K562 (cell line): ENCODE data around the gene MSMO1. TPM values are rescaled to one million over a fixed set of nuclear protein-coding genes. Genes with fewer than 3 reads are reported as not detected.

ENCODE experiments used
- ATAC-seq: fragments of 200-7000 bp; cut with Tn5 transposase; 3 replicates; pipeline ENCODE4 v1.9.1; 2020; ENCODE audit warnings: moderate library complexity
- BruUV-seq: library from RNA; stranded (reverse); fragments of 400-500 nt; replicated peaks from 2 replicates; lab custom pipeline; 2021; lab: Mats Ljungman, UMichigan
- CTCF ChIA-PET: fragments of 300-600 bp; formaldehyde crosslinking; extraction: SDS; loops from one replicate; lab custom pipeline; 2021; ENCODE audit warnings: low intra/inter-chr PET ratio; lab: Yijun Ruan, JAX
- POLR2A ChIA-PET: fragments of 300-600, 350-650 bp; sonication (Branson Sonifier 250); formaldehyde crosslinking; extraction: SDS; loops from one replicate; lab custom pipeline; 2021; ENCODE audit warnings: antibody characterized with exemption, inconsistent platforms; lab: Yijun Ruan, JAX
- DNase-seq, 4 experiments: peaks; one replicate each; pipeline versions ENCODE4 v3.0.0 to v3.0.0-alpha.2; 2011 to 2018; ENCODE audit warnings: low spot score in 3 of 4, mixed read lengths in 3 of 4; ENCODE audit errors: extremely low read depth in 1 of 4
- FAIRE-seq: peaks from 2 replicates; lab custom pipeline; 2011; peaks lifted over from hg19 to GRCh38; lab: Jason Lieb, UNC
- H2AFZ ChIP-seq: 2 replicates; pipeline ENCODE4 v1.6.0; 2011; ENCODE audit warnings: low read depth, low read length, control low read depth, inconsistent platforms
- H3K27ac ChIP-seq: fragments of 200-600 bp; 3 replicates; pipeline ENCODE4 v1.8.0; 2011; ENCODE audit warnings: low read depth, mild to moderate bottlenecking, control low read depth, inconsistent platforms, low read length, moderate library complexity, mixed read lengths; ENCODE audit errors: extremely low read depth
- H3K27me3 ChIP-seq, 2 experiments: fragments of 300-600 bp in 1 of 2; 2 replicates in 1 of 2; 3 replicates in 1 of 2; pipeline versions ENCODE4 v1.6.0 to v1.8.0; 2011; ENCODE audit warnings: inconsistent platforms in 2 of 2, low read length in 2 of 2, mild to moderate bottlenecking in 1 of 2, mixed read lengths in 1 of 2, moderate library complexity in 1 of 2; ENCODE audit not compliant: control insufficient read depth in 2 of 2, insufficient read depth in 2 of 2
- H3K36me3 ChIP-seq: fragments of 300-600 bp; 3 replicates; pipeline ENCODE4 v1.8.0; 2011; ENCODE audit warnings: mild to moderate bottlenecking, low read length, inconsistent platforms; ENCODE audit not compliant: control insufficient read depth, insufficient read depth
- H3K4me1 ChIP-seq, 2 experiments: fragments of 200-600 bp in 1 of 2; replicated peaks in 1 of 2; 2 replicates in 1 of 2; 3 replicates in 1 of 2; pipeline versions ENCODE4 v1.5.1 to v1.8.0; 2011; ENCODE audit warnings: inconsistent platforms in 2 of 2, low read length in 2 of 2, mild to moderate bottlenecking in 1 of 2, mixed read lengths in 1 of 2, moderate library complexity in 1 of 2; ENCODE audit not compliant: control insufficient read depth in 2 of 2, insufficient read depth in 2 of 2
- H3K4me2 ChIP-seq: 2 replicates; pipeline ENCODE4 v1.6.1; 2011; ENCODE audit warnings: low read length, control low read depth, inconsistent platforms, mixed read lengths; ENCODE audit not compliant: insufficient read depth
- H3K4me3 ChIP-seq: fragments of 200-600 bp; sonication (generic), shearing (Covaris generic); 2 replicates; pipeline ENCODE4 v1.5.1; 2016; ENCODE audit warnings: control low read depth, inconsistent platforms
- H3K79me2 ChIP-seq: fragments of 200-600 bp; 3 replicates; pipeline ENCODE4 v1.8.0; 2011; ENCODE audit warnings: low read length, inconsistent platforms; ENCODE audit not compliant: control insufficient read depth, insufficient read depth
- H3K9ac ChIP-seq, 2 experiments: 2 replicates each; pipeline versions ENCODE4 v1.6.0 to v1.6.1; 2011; ENCODE audit warnings: low read depth in 2 of 2, low read length in 2 of 2, control low read depth in 1 of 2, inconsistent platforms in 1 of 2, mild to moderate bottlenecking in 1 of 2, mixed read lengths in 1 of 2; ENCODE audit not compliant: insufficient read depth in 1 of 2
- H3K9me1 ChIP-seq: one replicate; pipeline ENCODE4 v1.6.0; 2011; ENCODE audit warnings: inconsistent platforms, mild to moderate bottlenecking, low read length, moderate library complexity; ENCODE audit not compliant: control insufficient read depth, insufficient read depth
- H3K9me3 ChIP-seq: replicated peaks from 2 replicates; pipeline ENCODE4 v1.5.1; 2011; ENCODE audit warnings: low read depth, low read length, inconsistent platforms; ENCODE audit not compliant: control insufficient read depth, insufficient read depth
- H4K20me1 ChIP-seq: replicated peaks from 2 replicates; pipeline ENCODE4 v1.6.1; 2011; ENCODE audit warnings: low read length, inconsistent platforms, mixed read lengths; ENCODE audit not compliant: control insufficient read depth, insufficient read depth
- BDP1 ChIP-seq: IDR thresholded peaks from 3 replicates; pipeline ENCODE4 v1.6.1; 2011; ENCODE audit not compliant: insufficient read length, insufficient read depth
- CEBPB ChIP-seq: fragments of 450-650 bp; IDR thresholded peaks from 2 replicates; pipeline ENCODE4 v1.6.1; 2016; ENCODE audit warnings: missing genetic modification characterization, missing compliant biosample characterization
- ETV5 ChIP-seq: sonication (generic); formaldehyde crosslinking; IDR thresholded peaks from 2 replicates; pipeline ENCODE4 v1.4.0; 2020; ENCODE audit warnings: low read depth, mild to moderate bottlenecking, missing genetic modification reagents
- ETV6 ChIP-seq, 3 experiments: fragments of 150-350 bp in 1 of 3; sonication (generic) in 1 of 3; formaldehyde crosslinking in 1 of 3; IDR thresholded peaks; 2 replicates each; pipeline versions ENCODE4 v1.6.1 to v1.8.0; 2014 to 2022; ENCODE audit warnings: borderline replicate concordance in 2 of 3, low read depth in 2 of 3, antibody characterized with exemption in 1 of 3, low read length in 1 of 3, mild to moderate bottlenecking in 1 of 3, missing genetic modification reagents in 1 of 3
- GTF2A2 ChIP-seq: IDR thresholded peaks from 2 replicates; pipeline ENCODE4 v1.6.1; 2016; ENCODE audit warnings: mild to moderate bottlenecking, missing genetic modification characterization, missing compliant biosample characterization
- HCFC1 ChIP-seq: IDR thresholded peaks from 2 replicates; pipeline ENCODE4 v1.6.1; 2012; ENCODE audit warnings: low read depth, low read length, improper control_type of control experiment
- KDM1A ChIP-seq, 2 experiments: fragments of 450-650 bp; IDR thresholded peaks; 2 replicates each; pipeline ENCODE4 v1.6.1; 2016; ENCODE audit warnings: mild to moderate bottlenecking in 2 of 2
- PHF20 ChIP-seq: fragments of 450-650 bp; IDR thresholded peaks from 2 replicates; pipeline ENCODE4 v1.6.1; 2018; ENCODE audit not compliant: partially characterized antibody
- RHOXF2B ChIP-seq: fragments of 250-450 bp; sonication (Bioruptor Pico); conservative IDR thresholded peaks from 2 replicates; pipeline ENCODE4 v1.5.1; 2021
- SMARCA4 ChIP-seq: fragments of 450-650 bp; IDR thresholded peaks from 2 replicates; pipeline ENCODE4 v1.6.1; 2016
- WGBS: fragments of 100-300 bp; shearing (Covaris generic); methylation state at CpG from one replicate; pipeline ENCODE4 v1.1.6; 2016; ENCODE audit warnings: low coverage, mixed read lengths; ENCODE audit not compliant: insufficient coverage; ENCODE audit errors: missing lambda C conversion rate; 5-methylcytosine and 5-hydroxymethylcytosine counted together
- in situ Hi-C: fragments of 300-500 bp; cut with MboI; formaldehyde crosslinking; loops from 4 replicates; pipeline ENCODE4 v1.15.0; 2018; ENCODE audit warnings: inconsistent platforms, mixed read lengths
- intact Hi-C: fragments of 100-400 bp; cut with micrococcal nuclease; formaldehyde crosslinking; loops from 2 replicates; pipeline ENCODE4 v1.14.2; 2022
- polyA plus RNA-seq, 8 experiments: library from polyadenylated mRNA; depleted of rRNA in 4 of 8; stranded (reverse) in 5 of 8; unstranded in 3 of 8; fragments of >200 nt; fragmentation: Nextera tagmentation in 2 of 8; fragmentation: Illumina TruSeq in 1 of 8; extraction: Ambion mirVana in 2 of 8; extraction: Trizol in 1 of 8; gene quantifications; 2 replicates each; pipeline versions ENCODE4 v1.2.1 to v1.2.3, GENCODE V29; 2011 to 2014; ENCODE audit warnings: inconsistent platforms in 1 of 8, missing spikeins in 1 of 8
- total RNA-seq, 7 experiments: library from RNA; depleted of rRNA in 6 of 7; stranded (reverse); fragments of >200 nt in 6 of 7; fragmentation: Illumina TruSeq in 2 of 7; extraction: Trizol in 2 of 7; gene quantifications; 2 replicates each; pipeline versions ENCODE4 v1.2.1 to v1.2.3, GENCODE V29; 2011 to 2021; ENCODE audit warnings: low replicate concordance in 1 of 7
- TF ChIP-seq, protein P1 (sequence below): sonication (generic); formaldehyde crosslinking; IDR thresholded peaks from 2 replicates; pipeline ENCODE4 v1.8.0; 2022; ENCODE audit warnings: mild to moderate bottlenecking, missing genetic modification reagents
- TF ChIP-seq, protein P2 (sequence below): fragments of 450-650 bp; IDR thresholded peaks from 2 replicates; pipeline ENCODE4 v1.6.1; 2016; ENCODE audit warnings: missing biosample characterization, missing genetic modification characterization
- TF ChIP-seq, protein P3 (sequence below): fragments of 250-450 bp; sonication (Bioruptor Pico); IDR thresholded peaks from 2 replicates; pipeline ENCODE4 v1.8.0; 2022; ENCODE audit warnings: moderate library complexity, mild to moderate bottlenecking, inconsistent platforms
- TF ChIP-seq, protein P4 (sequence below), 2 experiments: fragments of 450-650 bp; conservative IDR thresholded peaks; 2 replicates each; pipeline ENCODE4 v1.6.1; 2017; ENCODE audit warnings: mild to moderate bottlenecking in 2 of 2, moderate library complexity in 2 of 2

Gene MSMO1
- total and polyA plus RNA-seq, 9 of the 15 experiments (the other 6 are each of a cell fraction or from before 2014, with no cell fraction given): 32.0 to 172 (median 63.5) TPM

DNA sequence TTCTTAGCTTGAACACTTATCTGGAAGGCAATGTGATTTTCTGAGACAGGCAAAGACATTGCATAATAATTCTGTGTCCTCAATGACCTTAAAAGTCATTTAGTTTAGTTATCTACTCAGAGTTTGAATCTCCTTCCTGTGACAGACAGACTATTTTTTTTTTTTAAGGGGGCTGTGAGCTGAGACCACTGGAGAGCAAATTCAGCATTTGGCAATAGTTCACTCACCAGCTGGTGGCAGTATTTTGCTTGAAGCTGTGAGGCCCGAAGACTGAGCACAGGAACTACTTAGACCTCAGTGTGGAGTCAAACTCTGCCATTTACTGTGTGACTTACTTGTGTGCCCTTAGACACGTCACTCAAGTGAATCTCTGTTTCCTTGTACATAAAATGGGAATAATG lies 28.4 kb downstream of the MSMO1 start:
- ChIA-PET POLR2A (interaction anchor here (1.0 kb wide), 1 partner anchor 9 kb away, joined by 3 read pairs; no protein-coding TSS in a partner anchor), CTCF (interaction anchor here (0.7 kb wide), 1 partner anchor 108 kb away, joined by 4 read pairs; no protein-coding TSS in a partner anchor)
- Histone ChIP-seq H3K9me1 (no peaks in the 10 kb centered on the region), H3K4me1 (no peaks in the 10 kb centered on the region; a peak in 1 of 5 replicates), H3K36me3 (no peaks in the 10 kb centered on the region), H3K27me3 (peaks cover 5 to 6% of the 10 kb centered on the region in 2 experiments; a peak in 2 of 5 replicates), H3K79me2 (no peaks in the 10 kb centered on the region), H3K4me2 (no peak overlapping the region), H3K27ac (no peak overlapping the region), H3K4me3 (no peak overlapping the region), H3K9ac (no peak overlapping the region), H2AFZ (no peak overlapping the region), H3K9me3 (no peaks in the 10 kb centered on the region), H4K20me1 (no peaks in the 10 kb centered on the region)
- in situ Hi-C loops: no loop called here
- FAIRE-seq (peak; percentile 70), ATAC-seq (peak; percentile 67), DNase-seq (peak in 1 of 4 experiments; percentile 34)
- 0% methylated on average over 2 of the region's 2 CpGs for WGBS
- intact Hi-C loops: loop anchor here (1.0 to 2.0 kb wide), 2 partner anchors 109 to 225 kb away; no protein-coding TSS in a partner anchor
- no TSS peak for BruUV-seq
- TF ChIP-seq, protein P1, sequence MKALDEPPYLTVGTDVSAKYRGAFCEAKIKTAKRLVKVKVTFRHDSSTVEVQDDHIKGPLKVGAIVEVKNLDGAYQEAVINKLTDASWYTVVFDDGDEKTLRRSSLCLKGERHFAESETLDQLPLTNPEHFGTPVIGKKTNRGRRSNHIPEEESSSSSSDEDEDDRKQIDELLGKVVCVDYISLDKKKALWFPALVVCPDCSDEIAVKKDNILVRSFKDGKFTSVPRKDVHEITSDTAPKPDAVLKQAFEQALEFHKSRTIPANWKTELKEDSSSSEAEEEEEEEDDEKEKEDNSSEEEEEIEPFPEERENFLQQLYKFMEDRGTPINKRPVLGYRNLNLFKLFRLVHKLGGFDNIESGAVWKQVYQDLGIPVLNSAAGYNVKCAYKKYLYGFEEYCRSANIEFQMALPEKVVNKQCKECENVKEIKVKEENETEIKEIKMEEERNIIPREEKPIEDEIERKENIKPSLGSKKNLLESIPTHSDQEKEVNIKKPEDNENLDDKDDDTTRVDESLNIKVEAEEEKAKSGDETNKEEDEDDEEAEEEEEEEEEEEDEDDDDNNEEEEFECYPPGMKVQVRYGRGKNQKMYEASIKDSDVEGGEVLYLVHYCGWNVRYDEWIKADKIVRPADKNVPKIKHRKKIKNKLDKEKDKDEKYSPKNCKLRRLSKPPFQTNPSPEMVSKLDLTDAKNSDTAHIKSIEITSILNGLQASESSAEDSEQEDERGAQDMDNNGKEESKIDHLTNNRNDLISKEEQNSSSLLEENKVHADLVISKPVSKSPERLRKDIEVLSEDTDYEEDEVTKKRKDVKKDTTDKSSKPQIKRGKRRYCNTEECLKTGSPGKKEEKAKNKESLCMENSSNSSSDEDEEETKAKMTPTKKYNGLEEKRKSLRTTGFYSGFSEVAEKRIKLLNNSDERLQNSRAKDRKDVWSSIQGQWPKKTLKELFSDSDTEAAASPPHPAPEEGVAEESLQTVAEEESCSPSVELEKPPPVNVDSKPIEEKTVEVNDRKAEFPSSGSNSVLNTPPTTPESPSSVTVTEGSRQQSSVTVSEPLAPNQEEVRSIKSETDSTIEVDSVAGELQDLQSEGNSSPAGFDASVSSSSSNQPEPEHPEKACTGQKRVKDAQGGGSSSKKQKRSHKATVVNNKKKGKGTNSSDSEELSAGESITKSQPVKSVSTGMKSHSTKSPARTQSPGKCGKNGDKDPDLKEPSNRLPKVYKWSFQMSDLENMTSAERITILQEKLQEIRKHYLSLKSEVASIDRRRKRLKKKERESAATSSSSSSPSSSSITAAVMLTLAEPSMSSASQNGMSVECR (CRISPR knock-in tag): no peak
- TF ChIP-seq ETV5 (CRISPR knock-in tag): no peak
- TF ChIP-seq BDP1: no peak
- no peak for TF ChIP-seq RHOXF2B (CRISPR knock-in tag)
- TF ChIP-seq, protein P2, sequence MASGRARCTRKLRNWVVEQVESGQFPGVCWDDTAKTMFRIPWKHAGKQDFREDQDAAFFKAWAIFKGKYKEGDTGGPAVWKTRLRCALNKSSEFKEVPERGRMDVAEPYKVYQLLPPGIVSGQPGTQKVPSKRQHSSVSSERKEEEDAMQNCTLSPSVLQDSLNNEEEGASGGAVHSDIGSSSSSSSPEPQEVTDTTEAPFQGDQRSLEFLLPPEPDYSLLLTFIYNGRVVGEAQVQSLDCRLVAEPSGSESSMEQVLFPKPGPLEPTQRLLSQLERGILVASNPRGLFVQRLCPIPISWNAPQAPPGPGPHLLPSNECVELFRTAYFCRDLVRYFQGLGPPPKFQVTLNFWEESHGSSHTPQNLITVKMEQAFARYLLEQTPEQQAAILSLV (tag): 0 out of 2 replicates have a peak, but pooled peaks have one; percentile 8
- TF ChIP-seq ETV6 (IDR thresholded peaks at IDR 0.05; ENCODE audit: borderline replicate concordance in 1 of 2, low read depth in 2 of 2, low read length in 1 of 2): no peak
- no peak for TF ChIP-seq ETV6 (CRISPR knock-in tag; IDR thresholded peaks at IDR 0.05; ENCODE audit: borderline replicate concordance)
- no peak for TF ChIP-seq GTF2A2 (tag)
- TF ChIP-seq CEBPB (tag): peak; percentile 92
- TF ChIP-seq, protein P3, sequence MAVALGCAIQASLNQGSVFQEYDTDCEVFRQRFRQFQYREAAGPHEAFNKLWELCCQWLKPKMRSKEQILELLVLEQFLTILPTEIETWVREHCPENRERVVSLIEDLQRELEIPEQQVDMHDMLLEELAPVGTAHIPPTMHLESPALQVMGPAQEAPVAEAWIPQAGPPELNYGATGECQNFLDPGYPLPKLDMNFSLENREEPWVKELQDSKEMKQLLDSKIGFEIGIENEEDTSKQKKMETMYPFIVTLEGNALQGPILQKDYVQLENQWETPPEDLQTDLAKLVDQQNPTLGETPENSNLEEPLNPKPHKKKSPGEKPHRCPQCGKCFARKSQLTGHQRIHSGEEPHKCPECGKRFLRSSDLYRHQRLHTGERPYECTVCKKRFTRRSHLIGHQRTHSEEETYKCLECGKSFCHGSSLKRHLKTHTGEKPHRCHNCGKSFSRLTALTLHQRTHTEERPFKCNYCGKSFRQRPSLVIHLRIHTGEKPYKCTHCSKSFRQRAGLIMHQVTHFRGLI (CRISPR knock-in tag): no peak
- no peak for TF ChIP-seq HCFC1
- no peak for TF ChIP-seq KDM1A (IDR thresholded peaks at IDR 0.05)
- TF ChIP-seq, protein P4, sequence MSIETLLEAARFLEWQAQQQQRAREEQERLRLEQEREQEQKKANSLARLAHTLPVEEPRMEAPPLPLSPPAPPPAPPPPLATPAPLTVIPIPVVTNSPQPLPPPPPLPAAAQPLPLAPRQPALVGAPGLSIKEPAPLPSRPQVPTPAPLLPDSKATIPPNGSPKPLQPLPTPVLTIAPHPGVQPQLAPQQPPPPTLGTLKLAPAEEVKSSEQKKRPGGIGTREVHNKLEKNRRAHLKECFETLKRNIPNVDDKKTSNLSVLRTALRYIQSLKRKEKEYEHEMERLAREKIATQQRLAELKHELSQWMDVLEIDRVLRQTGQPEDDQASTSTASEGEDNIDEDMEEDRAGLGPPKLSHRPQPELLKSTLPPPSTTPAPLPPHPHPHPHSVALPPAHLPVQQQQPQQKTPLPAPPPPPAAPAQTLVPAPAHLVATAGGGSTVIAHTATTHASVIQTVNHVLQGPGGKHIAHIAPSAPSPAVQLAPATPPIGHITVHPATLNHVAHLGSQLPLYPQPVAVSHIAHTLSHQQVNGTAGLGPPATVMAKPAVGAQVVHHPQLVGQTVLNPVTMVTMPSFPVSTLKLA (conservative IDR thresholded peaks at IDR 0.05): no peak
- peak; percentile 54; the same call in 1 of the 2 replicates for TF ChIP-seq SMARCA4
- no peak for TF ChIP-seq PHF20
